SK-N-SH (cell line): ENCODE measurements around the gene CSRP1. TPM values are rescaled to one million over a fixed set of nuclear protein-coding genes. Genes with fewer than 3 reads are reported as not detected.

ENCODE experiments used
- CTCF ChIA-PET: fragments of 300-600, 350-600 bp; formaldehyde crosslinking; extraction: SDS; loops from one replicate; lab custom pipeline; 2021; lab: Yijun Ruan, JAX
- POLR2A ChIA-PET: fragments of 350-600 bp; sonication (Branson Sonifier 250); formaldehyde crosslinking; extraction: SDS; loops from one replicate; lab custom pipeline; 2020; ENCODE audit warnings: antibody characterized with exemption, inconsistent platforms; lab: Yijun Ruan, JAX
- DNase-seq: peaks from one replicate; pipeline ENCODE4 v3.0.0; 2012
- H2AFZ ChIP-seq: fragments of 200-600 bp; sonication (generic); 2 replicates; pipeline ENCODE4 v1.8.1; 2016; ENCODE audit warnings: antibody characterized with exemption, mild to moderate bottlenecking, low read depth
- H3F3A ChIP-seq: fragments of 200-600 bp; sonication (generic); replicated peaks from 2 replicates; pipeline ENCODE3; 2016; ENCODE audit warnings: antibody characterized with exemption, mild to moderate bottlenecking; ENCODE audit not compliant: insufficient read depth
- H3K27ac ChIP-seq, 2 experiments: fragments of 200-500 bp in 1 of 2; fragments of 200-600 bp in 1 of 2; sonication (Bioruptor generic) in 1 of 2; sonication (generic), shearing (Covaris generic) in 1 of 2; 2 replicates each; pipeline versions ENCODE4 v1.5.1 to v1.6.1; 2014 to 2016; ENCODE audit warnings: low read depth in 2 of 2, inconsistent platforms in 1 of 2, low read length in 1 of 2, mild to moderate bottlenecking in 1 of 2, mixed read lengths in 1 of 2
- H3K27me3 ChIP-seq: fragments of 200-600 bp; sonication (generic), shearing (Covaris generic); 2 replicates; pipeline ENCODE4 v1.6.1; 2016; ENCODE audit warnings: mixed run types; ENCODE audit not compliant: insufficient read depth
- H3K36me3 ChIP-seq, 2 experiments: fragments of 200-500 bp in 1 of 2; fragments of 200-600 bp in 1 of 2; sonication (Bioruptor generic) in 1 of 2; sonication (generic) in 1 of 2; replicated peaks in 1 of 2; 2 replicates each; pipeline versions ENCODE3 to v1.5.1; 2014 to 2016; ENCODE audit warnings: low read length in 1 of 2, mild to moderate bottlenecking in 1 of 2; ENCODE audit not compliant: insufficient read depth in 2 of 2, control insufficient read depth in 1 of 2
- H3K4me1 ChIP-seq, 2 experiments: fragments of 200-500 bp in 1 of 2; fragments of 200-600 bp in 1 of 2; sonication (Bioruptor generic) in 1 of 2; sonication (generic), shearing (Covaris generic) in 1 of 2; 2 replicates each; pipeline versions ENCODE4 v1.5.1 to v1.6.1; 2014 to 2016; ENCODE audit warnings: low read depth in 1 of 2, low read length in 1 of 2, mixed run types in 1 of 2; ENCODE audit not compliant: insufficient read depth in 2 of 2, control insufficient read depth in 1 of 2
- H3K4me2 ChIP-seq: fragments of 200-600 bp; sonication (generic), shearing (Covaris generic); 2 replicates; pipeline ENCODE4 v1.6.1; 2017; ENCODE audit warnings: mixed run types
- H3K4me3 ChIP-seq, 2 experiments: fragments of 200-500 bp in 1 of 2; fragments of 200-600 bp in 1 of 2; sonication (Bioruptor generic) in 1 of 2; sonication (generic), shearing (Covaris generic) in 1 of 2; 2 replicates each; pipeline versions ENCODE4 v1.5.1 to v1.8.1; 2014 to 2016; ENCODE audit warnings: low read depth in 2 of 2, inconsistent platforms in 1 of 2, low read length in 1 of 2, mild to moderate bottlenecking in 1 of 2, mixed read lengths in 1 of 2, moderate library complexity in 1 of 2
- H3K79me2 ChIP-seq: fragments of 200-600 bp; sonication (generic); 2 replicates; pipeline ENCODE4 v1.8.1; 2017; ENCODE audit warnings: mild to moderate bottlenecking; ENCODE audit not compliant: insufficient read depth
- H3K9ac ChIP-seq: fragments of 200-600 bp; sonication (generic); 2 replicates; pipeline ENCODE4 v1.6.1; 2017; ENCODE audit warnings: mixed run types
- H3K9me2 ChIP-seq: fragments of 200-600 bp; sonication (generic); 2 replicates; pipeline ENCODE4 v1.6.1; 2017; ENCODE audit warnings: mixed run types
- H3K9me3 ChIP-seq: fragments of 200-600 bp; sonication (generic); 2 replicates; pipeline ENCODE4 v1.6.1; 2017; ENCODE audit warnings: mixed run types, mild to moderate bottlenecking, moderate library complexity
- H4K20me1 ChIP-seq: fragments of 200-600 bp; sonication (generic); 2 replicates; pipeline ENCODE4 v1.6.1; 2017; ENCODE audit warnings: mild to moderate bottlenecking, mixed run types; ENCODE audit not compliant: insufficient read depth
- ELF1 ChIP-seq: IDR thresholded peaks from 2 replicates; pipeline ENCODE4 v1.4.0; 2012
- EP300 ChIP-seq, 2 experiments: IDR thresholded peaks; 2 replicates each; pipeline versions ENCODE4 v1.4.0 to v1.6.1; 2012; ENCODE audit warnings: borderline replicate concordance in 1 of 2, low read depth in 1 of 2, low read length in 1 of 2
- EZH2phosphoT487 ChIP-seq: fragments of 200-600 bp; sonication (generic); IDR thresholded peaks from 2 replicates; pipeline ENCODE4 v1.6.1; 2017; ENCODE audit warnings: low read depth, mixed run types, mild to moderate bottlenecking, antibody characterized with exemption, moderate library complexity, borderline replicate concordance
- FOSL2 ChIP-seq: IDR thresholded peaks from 2 replicates; pipeline ENCODE4 v1.4.0; 2012; ENCODE audit warnings: low read depth, mild to moderate bottlenecking, moderate library complexity, borderline replicate concordance
- FOXJ3 ChIP-seq: sonication (generic); formaldehyde crosslinking; IDR thresholded peaks from 2 replicates; pipeline ENCODE4 v1.5.1; 2020; ENCODE audit warnings: mild to moderate bottlenecking, missing genetic modification reagents
- FOXM1 ChIP-seq: IDR thresholded peaks from 2 replicates; pipeline ENCODE4 v1.4.0; 2012; ENCODE audit warnings: low read depth, mild to moderate bottlenecking
- GATA2 ChIP-seq: sonication (generic); formaldehyde crosslinking; IDR thresholded peaks from 2 replicates; pipeline ENCODE4 v1.5.0; 2020; ENCODE audit warnings: mild to moderate bottlenecking, missing genetic modification reagents
- MEF2A ChIP-seq: IDR thresholded peaks from 2 replicates; pipeline ENCODE4 v1.4.0; 2012; ENCODE audit warnings: low read depth, borderline replicate concordance
- NFIC ChIP-seq: IDR thresholded peaks from 2 replicates; pipeline ENCODE4 v1.4.0; 2012; ENCODE audit warnings: borderline replicate concordance
- RAD21 ChIP-seq: IDR thresholded peaks from 2 replicates; pipeline ENCODE4 v1.6.1; 2012; ENCODE audit warnings: mild to moderate bottlenecking, low read length
- RFX5 ChIP-seq: IDR thresholded peaks from 2 replicates; pipeline ENCODE4 v1.6.1; 2012; ENCODE audit warnings: mild to moderate bottlenecking, improper control_type of control experiment, low read length
- RXRA ChIP-seq: IDR thresholded peaks from 2 replicates; pipeline ENCODE4 v1.4.0; 2012; ENCODE audit warnings: low read depth, mild to moderate bottlenecking, borderline replicate concordance
- TAF1 ChIP-seq: IDR thresholded peaks from 2 replicates; pipeline ENCODE4 v1.6.1; 2012; ENCODE audit warnings: low read depth, mild to moderate bottlenecking, low read length, moderate library complexity, borderline replicate concordance
- TEAD4 ChIP-seq: IDR thresholded peaks from 2 replicates; pipeline ENCODE4 v1.4.0; 2012; ENCODE audit warnings: mild to moderate bottlenecking, borderline replicate concordance; ENCODE audit not compliant: insufficient read depth
- YY1 ChIP-seq: IDR thresholded peaks from 2 replicates; pipeline ENCODE4 v1.4.0; 2012; ENCODE audit warnings: low read depth, mild to moderate bottlenecking
- WGBS: methylation state at CpG from one replicate; pipeline ENCODE4 v1.1.6; 2017; ENCODE audit warnings: low lambda C conversion rate; 5-methylcytosine and 5-hydroxymethylcytosine counted together
- polyA plus RNA-seq, 3 experiments: library from polyadenylated mRNA; depleted of rRNA; stranded (reverse); fragments of >200 nt; gene quantifications; 2 replicates each; pipeline ENCODE4 v1.2.3, GENCODE V29; 2012
- TF ChIP-seq, protein P1 (sequence below): IDR thresholded peaks from 2 replicates; pipeline ENCODE4 v1.4.0; 2012; ENCODE audit warnings: low read depth, borderline replicate concordance
- TF ChIP-seq, protein P2 (sequence below): IDR thresholded peaks from 2 replicates; pipeline ENCODE4 v1.4.0; 2012; ENCODE audit warnings: low read depth
- TF ChIP-seq, protein P3 (sequence below): fragments of 150-350 bp; IDR thresholded peaks from 2 replicates; pipeline ENCODE4 v1.6.1; 2016; ENCODE audit warnings: mild to moderate bottlenecking, low read depth, low read length

The CSRP1 gene
- polyA plus RNA-seq, 1 of the 3 experiments (the other 2 are of a cell fraction): 373 TPM

DNA sequence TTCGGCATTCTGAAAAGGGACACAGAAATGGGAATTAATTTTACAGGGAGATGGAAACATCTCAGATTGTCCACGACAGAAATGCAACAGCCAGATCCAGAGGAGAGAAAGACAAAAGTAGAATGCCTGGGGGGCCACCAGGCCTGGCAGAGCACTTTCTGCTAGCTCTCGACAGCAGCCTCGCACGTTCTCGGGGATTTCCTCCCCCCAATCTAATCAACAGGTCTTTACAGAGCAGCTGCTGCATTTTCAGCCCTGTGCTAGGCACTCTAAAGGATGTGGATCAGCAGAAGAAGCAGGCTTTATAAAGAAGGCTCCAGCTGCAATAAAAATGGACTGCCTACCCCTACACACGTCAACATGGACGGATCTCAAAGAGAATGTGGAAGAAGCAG lies 10.6 kb downstream of the CSRP1 start:
- CTCF ChIA-PET: interaction anchor here (1.1 to 31.9 kb wide), 6 partner anchors 8 to 297 kb away, joined by 3 to 860 read pairs (median 8); partner anchors contain the start of gene CSRP1
- H3K27me3 ChIP-seq: no peaks in the 10 kb centered on the region
- no peaks in the 10 kb centered on the region for H3K9me2 ChIP-seq
- H4K20me1 ChIP-seq: peaks cover 11% of the 10 kb centered on the region; the same call in 1 of the 2 replicates
- no peaks in the 10 kb centered on the region for H3K9me3 ChIP-seq
- POLR2A ChIA-PET: no interaction called here
- TF ChIP-seq FOXM1: no peak
- TF ChIP-seq, protein P1, sequence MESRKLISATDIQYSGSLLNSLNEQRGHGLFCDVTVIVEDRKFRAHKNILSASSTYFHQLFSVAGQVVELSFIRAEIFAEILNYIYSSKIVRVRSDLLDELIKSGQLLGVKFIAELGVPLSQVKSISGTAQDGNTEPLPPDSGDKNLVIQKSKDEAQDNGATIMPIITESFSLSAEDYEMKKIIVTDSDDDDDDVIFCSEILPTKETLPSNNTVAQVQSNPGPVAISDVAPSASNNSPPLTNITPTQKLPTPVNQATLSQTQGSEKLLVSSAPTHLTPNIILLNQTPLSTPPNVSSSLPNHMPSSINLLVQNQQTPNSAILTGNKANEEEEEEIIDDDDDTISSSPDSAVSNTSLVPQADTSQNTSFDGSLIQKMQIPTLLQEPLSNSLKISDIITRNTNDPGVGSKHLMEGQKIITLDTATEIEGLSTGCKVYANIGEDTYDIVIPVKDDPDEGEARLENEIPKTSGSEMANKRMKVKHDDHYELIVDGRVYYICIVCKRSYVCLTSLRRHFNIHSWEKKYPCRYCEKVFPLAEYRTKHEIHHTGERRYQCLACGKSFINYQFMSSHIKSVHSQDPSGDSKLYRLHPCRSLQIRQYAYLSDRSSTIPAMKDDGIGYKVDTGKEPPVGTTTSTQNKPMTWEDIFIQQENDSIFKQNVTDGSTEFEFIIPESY: no peak
- no peak for TF ChIP-seq YY1
- no peak for TF ChIP-seq RAD21
- no peak for TF ChIP-seq FOXJ3 (CRISPR knock-in tag)
- TF ChIP-seq EP300 (IDR thresholded peaks at IDR 0.05; ENCODE audit: borderline replicate concordance in 1 of 2, low read depth in 1 of 2, low read length in 1 of 2): no peak
- no peak for TF ChIP-seq EZH2phosphoT487
- TF ChIP-seq RXRA: no peak
- TF ChIP-seq, protein P2, sequence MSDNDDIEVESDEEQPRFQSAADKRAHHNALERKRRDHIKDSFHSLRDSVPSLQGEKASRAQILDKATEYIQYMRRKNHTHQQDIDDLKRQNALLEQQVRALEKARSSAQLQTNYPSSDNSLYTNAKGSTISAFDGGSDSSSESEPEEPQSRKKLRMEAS: no peak
- TF ChIP-seq RFX5: no peak
- TF ChIP-seq GATA2 (CRISPR knock-in tag): no peak
- no peak for TF ChIP-seq MEF2A
- TF ChIP-seq, protein P3, sequence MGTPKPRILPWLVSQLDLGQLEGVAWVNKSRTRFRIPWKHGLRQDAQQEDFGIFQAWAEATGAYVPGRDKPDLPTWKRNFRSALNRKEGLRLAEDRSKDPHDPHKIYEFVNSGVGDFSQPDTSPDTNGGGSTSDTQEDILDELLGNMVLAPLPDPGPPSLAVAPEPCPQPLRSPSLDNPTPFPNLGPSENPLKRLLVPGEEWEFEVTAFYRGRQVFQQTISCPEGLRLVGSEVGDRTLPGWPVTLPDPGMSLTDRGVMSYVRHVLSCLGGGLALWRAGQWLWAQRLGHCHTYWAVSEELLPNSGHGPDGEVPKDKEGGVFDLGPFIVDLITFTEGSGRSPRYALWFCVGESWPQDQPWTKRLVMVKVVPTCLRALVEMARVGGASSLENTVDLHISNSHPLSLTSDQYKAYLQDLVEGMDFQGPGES: no peak
- no peak for TF ChIP-seq ELF1
- no peak for TF ChIP-seq NFIC
- no peak for TF ChIP-seq TAF1
- TF ChIP-seq FOSL2: no peak
- TF ChIP-seq TEAD4: no peak
- no peak overlapping the region for H3K9ac ChIP-seq
- DNase-seq: no peak
- peaks cover 19 to 20% of the 10 kb centered on the region in 2 experiments for H3K36me3 ChIP-seq
- WGBS: 92% methylated on average over 8 of the region's 8 CpGs
- H3K4me1 ChIP-seq: peaks cover 12 to 23% of the 10 kb centered on the region in 2 experiments; a peak in 2 of 4 replicates
- H3K79me2 ChIP-seq: peaks cover 85% of the 10 kb centered on the region
- H2AFZ ChIP-seq: no peak overlapping the region
- H3K27ac ChIP-seq: no peak overlapping the region; a peak in 1 of 4 replicates
- no peak overlapping the region for H3K4me3 ChIP-seq
- H3K4me2 ChIP-seq: no peak overlapping the region
- peaks cover 19% of the 10 kb centered on the region for H3F3A ChIP-seq
